Panc1 (cell line): Measurements from ENCODE around the gene TGM1. TPM values are rescaled to one million over a fixed set of nuclear protein-coding genes. Genes with fewer than 3 reads are reported as not detected.

Experiments
- ATAC-seq: fragments of 200-7000 bp; cut with Tn5 transposase; 2 replicates; pipeline ENCODE4 v1.9.1; 2020; ENCODE audit warnings: mild to moderate bottlenecking, moderate library complexity
- BruUV-seq: library from RNA; stranded (reverse); fragments of 400-500 nt; replicated peaks from 2 replicates; lab custom pipeline; 2021; lab: Mats Ljungman, UMichigan
- CTCF ChIA-PET: fragments of 300-600 bp; sonication (Branson Sonifier 250); formaldehyde crosslinking; loops from one replicate; lab custom pipeline; 2022; ENCODE audit warnings: antibody characterized with exemption; lab: Charles Lee
- POLR2A ChIA-PET: fragments of 300-600 bp; sonication (Branson Sonifier 250); formaldehyde crosslinking; loops from one replicate; lab custom pipeline; 2022; ENCODE audit warnings: antibody characterized with exemption; lab: Charles Lee
- DNase-seq: peaks from one replicate; pipeline ENCODE4 v3.0.0-alpha.2; 2010; ENCODE audit warnings: low read depth, low spot score
- H3K27ac ChIP-seq: 2 replicates; pipeline ENCODE4 v1.5.1; 2011; ENCODE audit warnings: mild to moderate bottlenecking, low read length, inconsistent platforms
- H3K27me3 ChIP-seq: fragments of 200-500 bp; sonication (Bioruptor generic); 2 replicates; pipeline ENCODE4 v1.6.0; 2014; ENCODE audit warnings: low read length, inconsistent platforms; ENCODE audit not compliant: control insufficient read depth, insufficient read depth
- H3K36me3 ChIP-seq: fragments of 200-500 bp; sonication (Bioruptor generic); 2 replicates; pipeline ENCODE4 v1.5.1; 2014; ENCODE audit warnings: inconsistent platforms, mild to moderate bottlenecking, low read length, moderate library complexity; ENCODE audit not compliant: control insufficient read depth, insufficient read depth
- H3K4me1 ChIP-seq: 2 replicates; pipeline ENCODE4 v1.5.1; 2011; ENCODE audit warnings: inconsistent platforms, mild to moderate bottlenecking, low read length, moderate library complexity; ENCODE audit not compliant: control insufficient read depth, insufficient read depth
- H3K4me3 ChIP-seq, 2 experiments: 2 replicates each; pipeline ENCODE4 v1.5.1; 2011 to 2012; ENCODE audit warnings: low read depth in 2 of 2, low read length in 2 of 2, mild to moderate bottlenecking in 2 of 2, inconsistent platforms in 1 of 2, moderate library complexity in 1 of 2
- H3K9me3 ChIP-seq: fragments of 200-500 bp; sonication (Bioruptor generic); 2 replicates; pipeline ENCODE4 v1.5.1; 2014; ENCODE audit warnings: low read depth, mild to moderate bottlenecking, inconsistent platforms, low read length, moderate library complexity; ENCODE audit not compliant: control insufficient read depth, insufficient read depth
- CTCF ChIP-seq: fragments of 450-650 bp; IDR thresholded peaks from 2 replicates; pipeline ENCODE4 v1.5.1; 2017; ENCODE audit warnings: mild to moderate bottlenecking
- POLR2AphosphoS5 ChIP-seq: IDR thresholded peaks from 2 replicates; pipeline ENCODE4 v1.6.1; 2012; ENCODE audit warnings: mild to moderate bottlenecking, low read depth, low read length, moderate library complexity
- REST ChIP-seq, 2 experiments: IDR thresholded peaks; 2 replicates each; pipeline ENCODE4 v1.6.1; 2011 to 2012; ENCODE audit warnings: low read depth in 2 of 2, control low read depth in 1 of 2, low read length in 1 of 2, mild to moderate bottlenecking in 1 of 2, moderate library complexity in 1 of 2; ENCODE audit not compliant: insufficient read depth in 1 of 2
- TCF7L2 ChIP-seq: IDR thresholded peaks from 2 replicates; pipeline ENCODE4 v1.6.1; 2011; ENCODE audit warnings: mild to moderate bottlenecking, low read depth, low read length, inconsistent platforms
- in situ Hi-C: cut with HindIII; loops from 2 replicates; pipeline ENCODE4 v1.10.0; 2016; ENCODE audit warnings: low sequenced_read_pairs, low pct_unique_long_range_greater_than_20kb
- intact Hi-C: fragments of 100-400 bp; cut with micrococcal nuclease; formaldehyde crosslinking; loops from one replicate; pipeline ENCODE4 v1.10.0; 2022; ENCODE audit not compliant: unreplicated experiment
- total RNA-seq: library from RNA; stranded (reverse); gene quantifications from one replicate; pipeline ENCODE4 v1.2.1, GENCODE V29; 2021; ENCODE audit not compliant: unreplicated experiment

The TGM1 gene
- total RNA-seq, 1 experiment from 2014 or later = 2.3 TPM

DNA sequence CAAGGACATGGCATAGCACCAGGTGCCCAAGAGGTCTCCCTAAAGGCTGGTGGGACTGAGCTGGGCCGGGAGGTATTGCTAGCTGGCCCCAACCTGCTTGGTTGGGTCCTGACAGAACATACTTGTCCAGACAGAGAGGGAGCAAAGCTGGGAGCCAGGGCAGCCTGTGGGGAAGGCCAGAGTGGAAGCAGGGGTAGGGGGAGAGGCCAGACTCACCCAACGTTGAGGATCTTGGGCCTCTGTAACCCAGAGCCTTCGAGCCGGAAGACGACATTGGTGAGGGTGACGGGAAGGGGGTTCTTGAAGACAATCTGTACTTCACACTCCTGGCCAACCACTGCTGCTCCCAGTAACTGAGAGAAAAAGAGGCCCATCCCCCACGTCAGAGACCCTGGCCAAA is 9.0 kb downstream of the TGM1 start:
- no peaks in the 10 kb centered on the region for H3K36me3 ChIP-seq
- in situ Hi-C loops = no loop called here
- POLR2A ChIA-PET = no interaction called here

DNA sequence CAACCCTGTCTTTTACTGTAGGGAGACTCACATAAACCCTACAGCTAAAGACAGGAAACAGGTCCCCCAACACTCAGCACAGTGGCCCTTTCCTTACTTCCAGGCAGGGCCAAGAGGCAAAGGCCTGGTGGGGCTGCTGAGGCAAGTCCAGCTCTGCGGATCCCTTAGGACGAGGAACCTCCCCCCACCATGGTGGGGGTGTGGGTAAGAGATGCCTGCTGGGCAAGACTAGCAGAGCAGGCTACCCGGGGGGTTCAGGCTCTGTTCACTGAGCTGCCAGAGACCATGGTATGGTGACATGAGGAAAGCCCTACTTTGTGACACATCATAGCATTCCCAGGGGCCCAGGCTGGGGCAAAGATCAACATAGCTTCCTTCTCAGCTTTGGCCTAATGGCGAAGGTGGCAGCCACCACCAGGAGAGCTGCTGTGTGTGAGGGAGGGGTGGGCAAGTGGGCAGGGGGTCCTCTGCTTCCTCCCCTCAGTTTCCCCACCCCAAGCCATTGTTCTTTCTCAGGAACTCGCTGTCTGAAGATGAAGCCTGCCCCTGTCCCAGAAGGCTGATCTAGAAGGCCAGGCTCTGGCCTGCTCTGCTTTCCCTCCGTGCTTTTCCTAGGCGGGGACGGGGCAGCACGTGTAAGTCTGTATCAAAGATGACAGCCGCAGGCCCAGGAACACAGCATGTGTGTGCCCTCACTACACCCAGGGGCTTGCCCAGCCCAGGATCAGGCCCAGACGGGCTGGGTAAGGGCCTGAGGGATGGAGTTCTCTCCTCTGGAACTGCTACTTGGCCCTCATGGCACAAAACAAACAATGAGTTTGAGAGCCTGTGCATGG is 10.5 kb downstream of the TGM1 start:
- DNase-seq (no peak), ATAC-seq (no peak)
- TF ChIP-seq REST (IDR thresholded peaks at IDR 0.05; ENCODE audit: insufficient read depth in 1 of 2, low read depth in 2 of 2, low read length in 1 of 2) (no peak), POLR2AphosphoS5 (no peak), TCF7L2 (no peak), CTCF (no peak)
- no TSS peak for BruUV-seq
- Histone ChIP-seq H3K27me3 (no peaks in the 10 kb centered on the region), H3K27ac (no peak overlapping the region), H3K4me1 (no peaks in the 10 kb centered on the region), H3K36me3 (no peaks in the 10 kb centered on the region), H3K4me3 (no peak overlapping the region), H3K9me3 (no peaks in the 10 kb centered on the region)
- ChIA-PET CTCF (no interaction called here), POLR2A (no interaction called here)
- intact Hi-C loops = no loop called here
- in situ Hi-C loops = no loop called here

More for the DNA sequence above, 9.0 kb downstream of the TGM1 start:
- intact Hi-C loops = no loop called here
- CTCF ChIA-PET = no interaction called here
- no peak for DNase-seq
- no peaks in the 10 kb centered on the region for H3K9me3 ChIP-seq
- no peaks in the 10 kb centered on the region for H3K4me1 ChIP-seq
- no peak for ATAC-seq
- H3K4me3 ChIP-seq = no peak overlapping the region
- no peak overlapping the region for H3K27ac ChIP-seq
- BruUV-seq = no TSS peak
- TF ChIP-seq REST (IDR thresholded peaks at IDR 0.05; ENCODE audit: insufficient read depth in 1 of 2, low read depth in 2 of 2, low read length in 1 of 2) (no peak), TCF7L2 (no peak), POLR2AphosphoS5 (no peak)
- no peaks in the 10 kb centered on the region for H3K27me3 ChIP-seq
